SK-N-SH treated with all-trans-retinoic acid at 6 μM for 48 hours (cell line): ENCODE results near the gene C22orf15.

Experiments used
- CSDC2 ChIP-seq: fragments of 250-450 bp; sonication (Bioruptor Pico); IDR thresholded peaks from 2 replicates; pipeline ENCODE4 v1.5.0; 2020; ENCODE audit warnings: mild to moderate bottlenecking, moderate library complexity
- ISL1 ChIP-seq: fragments of 250-450 bp; sonication (Bioruptor Pico); IDR thresholded peaks from 2 replicates; pipeline ENCODE4 v2.1.2; 2022; ENCODE audit warnings: mild to moderate bottlenecking, moderate library complexity
- OSR1 ChIP-seq: fragments of 250-450 bp; sonication (Bioruptor Pico); IDR thresholded peaks from 2 replicates; pipeline ENCODE4 v1.8.0; 2022; ENCODE audit warnings: moderate library complexity, mild to moderate bottlenecking, inconsistent platforms
- RARB ChIP-seq: fragments of 250-450 bp; sonication (Bioruptor Pico); IDR thresholded peaks from 2 replicates; pipeline ENCODE4 v1.8.0; 2021; ENCODE audit warnings: mild to moderate bottlenecking, moderate library complexity
- SNAI2 ChIP-seq: fragments of 250-450 bp; sonication (Bioruptor Pico); IDR thresholded peaks from 2 replicates; pipeline ENCODE4 v1.5.0; 2020; ENCODE audit warnings: mild to moderate bottlenecking, moderate library complexity
- ZFP3 ChIP-seq: fragments of 250-450 bp; sonication (Bioruptor Pico); IDR thresholded peaks from 2 replicates; pipeline ENCODE4 v1.5.0; 2020; ENCODE audit warnings: mild to moderate bottlenecking, moderate library complexity
- ZNF565 ChIP-seq: fragments of 450-650 bp; formaldehyde crosslinking; conservative IDR thresholded peaks from 2 replicates; pipeline ENCODE4 v1.5.0; 2020; ENCODE audit warnings: low read depth, mild to moderate bottlenecking, moderate library complexity
- ZNF70 ChIP-seq: fragments of 450-650 bp; formaldehyde crosslinking; IDR thresholded peaks from 2 replicates; pipeline ENCODE4 v1.5.0; 2020; ENCODE audit warnings: mild to moderate bottlenecking, moderate library complexity

DNA sequence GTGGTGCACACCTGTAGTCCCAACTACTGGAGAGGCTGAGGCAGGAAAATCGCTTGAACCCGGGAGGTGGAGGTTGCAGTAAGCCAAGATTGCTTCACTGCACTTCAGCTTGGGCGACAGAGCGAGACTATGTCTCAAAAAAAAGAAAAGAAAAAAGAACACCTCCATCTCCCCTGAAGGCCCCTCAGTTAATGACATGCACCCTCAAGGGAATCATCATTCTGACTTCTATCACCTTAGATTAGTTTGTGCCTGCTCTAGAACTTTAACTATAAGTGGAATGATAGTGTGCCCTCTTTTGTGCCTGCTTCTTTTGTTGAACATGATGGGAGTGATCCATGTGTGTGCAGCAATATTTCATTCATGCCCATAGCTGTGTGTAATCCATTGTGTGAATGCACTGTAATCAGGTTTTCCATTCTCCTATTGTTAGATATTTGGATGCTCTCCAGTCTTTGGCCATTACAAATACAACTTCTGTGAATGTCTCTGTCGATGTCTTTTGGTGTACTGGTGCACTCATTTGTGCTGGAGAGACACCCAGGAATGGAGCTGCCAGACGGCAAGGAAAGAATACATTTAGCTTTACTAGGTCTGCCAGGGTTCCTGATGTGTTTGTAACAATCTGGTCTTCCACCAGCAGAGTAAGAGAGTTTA is 7.7 kb upstream of the C22orf15 start:
- TF ChIP-seq CSDC2 (CRISPR knock-in tag) (no peak), ISL1 (CRISPR knock-in tag) (no peak), ZNF70 (CRISPR knock-in tag) (no peak), OSR1 (CRISPR knock-in tag) (no peak), ZFP3 (CRISPR knock-in tag) (no peak), ZNF565 (CRISPR knock-in tag) (no peak), RARB (CRISPR knock-in tag) (no peak), SNAI2 (CRISPR knock-in tag) (no peak)
